K562 (cell line): ENCODE measurements around the gene GPRIN1.

Experiments
- KLF10 ChIP-seq: fragments of 250-450 bp; sonication (Bioruptor Pico); IDR thresholded peaks from 2 replicates; pipeline ENCODE4 v1.6.1; 2021; ENCODE audit warnings: matching md5 sums
- NR1H2 ChIP-seq: sonication (generic); formaldehyde crosslinking; IDR thresholded peaks from 2 replicates; pipeline ENCODE4 v1.4.0; 2020; ENCODE audit warnings: mild to moderate bottlenecking, missing genetic modification reagents
- NRF1 ChIP-seq, 2 experiments: fragments of 450-650 bp; IDR thresholded peaks in 1 of 2; conservative IDR thresholded peaks in 1 of 2; 2 replicates each; pipeline ENCODE4 v1.6.1; 2014; ENCODE audit warnings: mild to moderate bottlenecking in 2 of 2
- POLR2AphosphoS5 ChIP-seq: IDR thresholded peaks from 2 replicates; pipeline ENCODE4 v1.6.1; 2011; ENCODE audit warnings: mild to moderate bottlenecking, low read depth, low read length, moderate library complexity; ENCODE audit not compliant: control insufficient read depth, insufficient read depth
- SAFB2 ChIP-seq: fragments of 200-400 bp; formaldehyde crosslinking; IDR thresholded peaks from 2 replicates; pipeline ENCODE4 v1.6.1; 2018; ENCODE audit warnings: borderline replicate concordance, low read length, low read depth, moderate library complexity; ENCODE audit not compliant: severe bottlenecking
- ZNF274 ChIP-seq: IDR thresholded peaks from 2 replicates; pipeline ENCODE4 v1.6.1; 2011; ENCODE audit warnings: low read depth, mild to moderate bottlenecking, low read length, moderate library complexity, borderline replicate concordance
- TF ChIP-seq, protein P1 (sequence below): sonication (generic); formaldehyde crosslinking; IDR thresholded peaks from 2 replicates; pipeline ENCODE4 v1.8.0; 2022; ENCODE audit warnings: mild to moderate bottlenecking, low read depth, missing genetic modification reagents
- TF ChIP-seq, protein P2 (sequence below): fragments of 450-650 bp; IDR thresholded peaks from 2 replicates; pipeline ENCODE4 v1.6.1; 2014; ENCODE audit warnings: low read depth, mild to moderate bottlenecking, moderate library complexity, borderline replicate concordance
- TF ChIP-seq, protein P3 (sequence below): sonication (generic); formaldehyde crosslinking; IDR thresholded peaks from 2 replicates; pipeline ENCODE4 v1.8.0; 2022; ENCODE audit warnings: mild to moderate bottlenecking, missing genetic modification reagents

DNA sequence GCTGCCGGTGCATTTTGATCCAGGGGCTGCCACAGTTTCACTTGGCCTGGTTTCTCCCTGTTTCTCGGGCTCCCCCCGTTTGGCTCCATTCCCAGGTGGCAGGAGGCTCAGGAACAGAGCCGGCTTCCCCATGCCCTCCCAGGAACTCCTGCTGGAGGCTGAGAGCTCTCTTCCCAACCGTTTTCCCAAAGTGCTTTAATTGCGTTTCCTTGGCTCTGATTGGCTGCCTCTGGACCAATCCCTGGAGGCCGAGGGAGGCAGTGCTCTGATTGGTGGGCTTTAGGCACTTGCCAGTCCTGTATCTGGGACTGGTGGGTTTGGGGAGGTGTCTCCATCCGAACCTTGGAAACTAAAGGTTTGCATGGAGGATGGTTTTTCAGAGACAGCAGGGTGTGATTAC lies 42.2 kb upstream of the GPRIN1 start:
- TF ChIP-seq KLF10 = no peak
- TF ChIP-seq, protein P1, sequence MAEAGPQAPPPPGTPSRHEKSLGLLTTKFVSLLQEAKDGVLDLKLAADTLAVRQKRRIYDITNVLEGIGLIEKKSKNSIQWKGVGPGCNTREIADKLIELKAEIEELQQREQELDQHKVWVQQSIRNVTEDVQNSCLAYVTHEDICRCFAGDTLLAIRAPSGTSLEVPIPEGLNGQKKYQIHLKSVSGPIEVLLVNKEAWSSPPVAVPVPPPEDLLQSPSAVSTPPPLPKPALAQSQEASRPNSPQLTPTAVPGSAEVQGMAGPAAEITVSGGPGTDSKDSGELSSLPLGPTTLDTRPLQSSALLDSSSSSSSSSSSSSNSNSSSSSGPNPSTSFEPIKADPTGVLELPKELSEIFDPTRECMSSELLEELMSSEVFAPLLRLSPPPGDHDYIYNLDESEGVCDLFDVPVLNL (CRISPR knock-in tag) = no peak
- TF ChIP-seq POLR2AphosphoS5 = no peak
- no peak for TF ChIP-seq SAFB2
- no peak for TF ChIP-seq ZNF274
- TF ChIP-seq NR1H2 (CRISPR knock-in tag) = no peak
- TF ChIP-seq, protein P2, sequence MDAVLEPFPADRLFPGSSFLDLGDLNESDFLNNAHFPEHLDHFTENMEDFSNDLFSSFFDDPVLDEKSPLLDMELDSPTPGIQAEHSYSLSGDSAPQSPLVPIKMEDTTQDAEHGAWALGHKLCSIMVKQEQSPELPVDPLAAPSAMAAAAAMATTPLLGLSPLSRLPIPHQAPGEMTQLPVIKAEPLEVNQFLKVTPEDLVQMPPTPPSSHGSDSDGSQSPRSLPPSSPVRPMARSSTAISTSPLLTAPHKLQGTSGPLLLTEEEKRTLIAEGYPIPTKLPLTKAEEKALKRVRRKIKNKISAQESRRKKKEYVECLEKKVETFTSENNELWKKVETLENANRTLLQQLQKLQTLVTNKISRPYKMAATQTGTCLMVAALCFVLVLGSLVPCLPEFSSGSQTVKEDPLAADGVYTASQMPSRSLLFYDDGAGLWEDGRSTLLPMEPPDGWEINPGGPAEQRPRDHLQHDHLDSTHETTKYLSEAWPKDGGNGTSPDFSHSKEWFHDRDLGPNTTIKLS = no peak
- no peak for TF ChIP-seq NRF1 (conservative IDR thresholded peaks at IDR 0.05 in 1 of 2, IDR thresholded peaks at IDR 0.05 in 1 of 2)
- TF ChIP-seq, protein P3, sequence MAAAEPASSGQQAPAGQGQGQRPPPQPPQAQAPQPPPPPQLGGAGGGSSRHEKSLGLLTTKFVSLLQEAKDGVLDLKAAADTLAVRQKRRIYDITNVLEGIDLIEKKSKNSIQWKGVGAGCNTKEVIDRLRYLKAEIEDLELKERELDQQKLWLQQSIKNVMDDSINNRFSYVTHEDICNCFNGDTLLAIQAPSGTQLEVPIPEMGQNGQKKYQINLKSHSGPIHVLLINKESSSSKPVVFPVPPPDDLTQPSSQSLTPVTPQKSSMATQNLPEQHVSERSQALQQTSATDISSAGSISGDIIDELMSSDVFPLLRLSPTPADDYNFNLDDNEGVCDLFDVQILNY = no peak
